GM23248 (cell line): Measurements from ENCODE around the gene RAD51. TPM values are rescaled to one million over a fixed set of nuclear protein-coding genes. Genes with fewer than 3 reads are reported as not detected.

Experiments used
- DNase-seq: peaks from one replicate; pipeline ENCODE4 v3.0.0-alpha.2; 2015
- H2AFZ ChIP-seq: fragments of 200-600 bp; sonication (generic); 2 replicates; pipeline ENCODE4 v1.6.1; 2016; ENCODE audit warnings: antibody characterized with exemption
- H3F3A ChIP-seq: fragments of 200-600 bp; sonication (generic); 2 replicates; pipeline ENCODE4 v1.6.1; 2016; ENCODE audit warnings: mild to moderate bottlenecking, antibody characterized with exemption, mixed run types; ENCODE audit not compliant: insufficient read depth
- H3K27ac ChIP-seq: fragments of 200-600 bp; sonication (generic); 2 replicates; pipeline ENCODE4 v1.5.1; 2016; ENCODE audit warnings: mild to moderate bottlenecking
- H3K27me3 ChIP-seq: fragments of 200-600 bp; sonication (generic); replicated peaks from 2 replicates; pipeline ENCODE4 v1.6.1; 2016; ENCODE audit warnings: mild to moderate bottlenecking; ENCODE audit not compliant: insufficient read depth
- H3K36me3 ChIP-seq: fragments of 200-600 bp; sonication (generic); 2 replicates; pipeline ENCODE4 v1.6.1; 2016; ENCODE audit warnings: low read depth, mild to moderate bottlenecking
- H3K4me1 ChIP-seq: fragments of 200-600 bp; sonication (generic); 2 replicates; pipeline ENCODE4 v1.6.1; 2016; ENCODE audit warnings: mild to moderate bottlenecking; ENCODE audit not compliant: insufficient read depth
- H3K4me2 ChIP-seq: fragments of 200-600 bp; sonication (generic); one replicate; pipeline ENCODE4 v1.6.1; 2016; ENCODE audit warnings: mild to moderate bottlenecking; ENCODE audit not compliant: unreplicated experiment
- H3K4me3 ChIP-seq: fragments of 200-600 bp; sonication (generic); 2 replicates; pipeline ENCODE4 v1.5.1; 2016; ENCODE audit warnings: mild to moderate bottlenecking
- H3K79me2 ChIP-seq: fragments of 200-600 bp; sonication (generic); 2 replicates; pipeline ENCODE4 v1.6.1; 2016; ENCODE audit warnings: mild to moderate bottlenecking; ENCODE audit not compliant: insufficient read depth
- H3K9ac ChIP-seq: fragments of 200-600 bp; sonication (generic); 2 replicates; pipeline ENCODE4 v1.6.1; 2016; ENCODE audit warnings: mild to moderate bottlenecking
- H3K9me2 ChIP-seq: fragments of 200-600 bp; sonication (generic); 2 replicates; pipeline ENCODE4 v1.6.1; 2016; ENCODE audit warnings: mixed run types, mild to moderate bottlenecking, moderate library complexity; ENCODE audit not compliant: insufficient read depth
- H3K9me3 ChIP-seq: fragments of 200-600 bp; sonication (generic); one replicate; pipeline ENCODE4 v1.6.1; 2017; ENCODE audit warnings: low read depth
- H4K20me1 ChIP-seq: fragments of 200-600 bp; sonication (generic); 2 replicates; pipeline ENCODE4 v1.6.0; 2016; ENCODE audit not compliant: insufficient read depth
- EZH2 ChIP-seq: fragments of 200-600 bp; sonication (generic); IDR thresholded peaks from 2 replicates; pipeline ENCODE4 v1.6.1; 2018; ENCODE audit warnings: antibody characterized with exemption, mild to moderate bottlenecking; ENCODE audit not compliant: insufficient read depth, poor library complexity, severe bottlenecking
- EZH2phosphoT487 ChIP-seq: fragments of 200-600 bp; sonication (generic); IDR thresholded peaks from 2 replicates; pipeline ENCODE4 v1.6.1; 2018; ENCODE audit warnings: antibody characterized with exemption, moderate library complexity, mild to moderate bottlenecking, low read depth; ENCODE audit not compliant: insufficient read depth
- WGBS, 2 experiments: methylation state at CpG; one replicate each; pipeline ENCODE4 v1.1.6; 2015 to 2017; ENCODE audit warnings: low lambda C conversion rate in 2 of 2, low coverage in 1 of 2; ENCODE audit errors: missing lambda C conversion rate in 2 of 2; 5-methylcytosine and 5-hydroxymethylcytosine counted together
- in situ Hi-C: fragments of 300-500 bp; cut with MboI; formaldehyde crosslinking; loops from 2 replicates; pipeline ENCODE4 v1.15.0; 2020
- polyA plus RNA-seq: library from polyadenylated mRNA; unstranded; fragments of >200 nt; fragmentation: Nextera tagmentation; extraction: Ambion mirVana; gene quantifications from 2 replicates; pipeline ENCODE4 v1.2.1, GENCODE V29; 2016
- small RNA-seq: library from RNA; depleted of rRNA; stranded (forward); fragments of <200 nt; gene quantifications from one replicate; pipeline ENCODE3, GENCODE V24; 2014; ENCODE audit warnings: low read depth, low replicate concordance
- total RNA-seq: library from RNA; depleted of rRNA; stranded (reverse); fragments of >200 nt; shearing (Covaris generic); gene quantifications from 2 replicates; pipeline ENCODE4 v1.2.3, GENCODE V29; 2014; rRNA removed

Gene RAD51
- total and polyA plus RNA-seq, 2 experiments from 2014 or later, result 5.1 to 12.1 TPM

GRCh38 chr15:40776537-40777141, 81.7 kb downstream of the RAD51 start:
- no peak overlapping the region for H2AFZ ChIP-seq
- peaks cover 12% of the 10 kb centered on the region for H3K4me1 ChIP-seq
- H3K27ac ChIP-seq, result peak overlapping the region; percentile 37; the same call in 1 of the 2 replicates
- no peak for TF ChIP-seq EZH2phosphoT487
- TF ChIP-seq EZH2, result no peak
- no peaks in the 10 kb centered on the region for H4K20me1 ChIP-seq
- H3K9ac ChIP-seq, result peak overlapping the region; percentile 62; the same call in 1 of the 2 replicates
- no peak overlapping the region for H3K4me3 ChIP-seq
- peaks cover 21% of the 10 kb centered on the region; the same call in 1 of the 2 replicates for H3K36me3 ChIP-seq
- DNase-seq, result peak; percentile 96
- in situ Hi-C loops, result no loop called here
- no peaks in the 10 kb centered on the region for H3K9me3 ChIP-seq
- H3F3A ChIP-seq, result no peaks in the 10 kb centered on the region
- 55 to 56% methylated on average over 11 of the region's 11 CpGs for WGBS, 2 experiments
- H3K79me2 ChIP-seq, result no peaks in the 10 kb centered on the region
- H3K9me2 ChIP-seq, result no peaks in the 10 kb centered on the region
- H3K4me2 ChIP-seq, result peak overlapping the region; percentile 62
- no peaks in the 10 kb centered on the region for H3K27me3 ChIP-seq

Small RNA genes within 50 kb of the gene (small RNA-seq; reads per million reads assigned to genes)
- gene SUMO2P15, result not detected

Other genes with a start within 250 kb of the RAD51 start
- gene CHST14, start 224.2 kb upstream of the RAD51 start, total RNA-seq, result 26.1 and 26.6 TPM in 2 replicates
- 18.7 and 21.2 TPM in 2 replicates for gene CHST14, start 224.2 kb upstream of the RAD51 start, polyA plus RNA-seq
- 25.7 and 44.7 TPM in 2 replicates for gene CCDC32, start 130.1 kb upstream of the RAD51 start, total RNA-seq
- 26.2 and 29.5 TPM in 2 replicates for gene CCDC32, start 130.1 kb upstream of the RAD51 start, polyA plus RNA-seq
- gene RPUSD2, start 125.9 kb upstream of the RAD51 start, total RNA-seq, result 10.5 and 12.8 TPM in 2 replicates
- 8.5 and 9.6 TPM in 2 replicates for gene RPUSD2, start 125.9 kb upstream of the RAD51 start, polyA plus RNA-seq
- 14.5 and 19.1 TPM in 2 replicates for gene KNL1, start 100.9 kb upstream of the RAD51 start, total RNA-seq
- gene KNL1, start 100.9 kb upstream of the RAD51 start, polyA plus RNA-seq, result 5.7 and 6.4 TPM in 2 replicates
- 25.9 and 30.0 TPM in 2 replicates for gene RMDN3, start 60.1 kb downstream of the RAD51 start, total RNA-seq
- 41.4 TPM in 2 replicates for gene RMDN3, start 60.1 kb downstream of the RAD51 start, polyA plus RNA-seq
- 0.54 and 8.9 TPM in 2 replicates for gene GCHFR, start 68.9 kb downstream of the RAD51 start, total RNA-seq
- gene GCHFR, start 68.9 kb downstream of the RAD51 start, polyA plus RNA-seq, result 1.8 and 2.3 TPM in 2 replicates
- gene C15orf62, start 74.8 kb downstream of the RAD51 start, total RNA-seq, result not detected in 2 replicates
- 0.11 and 0.28 TPM in 2 replicates for gene C15orf62, start 74.8 kb downstream of the RAD51 start, polyA plus RNA-seq
- gene ZFYVE19, start 111.9 kb downstream of the RAD51 start, total RNA-seq, result 24.2 and 33.5 TPM in 2 replicates
- gene ZFYVE19, start 111.9 kb downstream of the RAD51 start, polyA plus RNA-seq, result 11.7 and 15.0 TPM in 2 replicates
- 13.4 and 64.4 TPM in 2 replicates for gene DNAJC17, start 112.3 kb downstream of the RAD51 start, total RNA-seq
- gene DNAJC17, start 112.3 kb downstream of the RAD51 start, polyA plus RNA-seq, result 36.4 and 44.6 TPM in 2 replicates
- not detected in 2 replicates for gene PPP1R14D, start 133.5 kb downstream of the RAD51 start, total RNA-seq
- not detected in 2 replicates for gene PPP1R14D, start 133.5 kb downstream of the RAD51 start, polyA plus RNA-seq
- gene SPINT1, start 148.9 kb downstream of the RAD51 start, total RNA-seq, result 7.8 TPM in 1 of 2 replicates, not detected in the other
- gene SPINT1, start 148.9 kb downstream of the RAD51 start, polyA plus RNA-seq, result 0.19 and 0.24 TPM in 2 replicates
- gene RHOV, start 179.1 kb downstream of the RAD51 start, total RNA-seq, result not detected in 2 replicates
- gene RHOV, start 179.1 kb downstream of the RAD51 start, polyA plus RNA-seq, result not detected in 2 replicates
- 30.4 and 32.7 TPM in 2 replicates for gene VPS18, start 199.3 kb downstream of the RAD51 start, total RNA-seq
- 15.8 and 16.4 TPM in 2 replicates for gene VPS18, start 199.3 kb downstream of the RAD51 start, polyA plus RNA-seq
- gene DLL4, start 234.2 kb downstream of the RAD51 start, total RNA-seq, result not detected in 2 replicates
- not detected in 2 replicates for gene DLL4, start 234.2 kb downstream of the RAD51 start, polyA plus RNA-seq